HG02981 (cell line): ENCODE results near the gene HOXD12.

Experiments used
- ATAC-seq: cut with Tn5 transposase; IDR thresholded peaks from one replicate; pipeline ENCODE4 v1.9.1; 2021; ENCODE audit warnings: mild to moderate bottlenecking, moderate library complexity; ENCODE audit not compliant: unreplicated experiment

The HOXD12 gene

DNA sequence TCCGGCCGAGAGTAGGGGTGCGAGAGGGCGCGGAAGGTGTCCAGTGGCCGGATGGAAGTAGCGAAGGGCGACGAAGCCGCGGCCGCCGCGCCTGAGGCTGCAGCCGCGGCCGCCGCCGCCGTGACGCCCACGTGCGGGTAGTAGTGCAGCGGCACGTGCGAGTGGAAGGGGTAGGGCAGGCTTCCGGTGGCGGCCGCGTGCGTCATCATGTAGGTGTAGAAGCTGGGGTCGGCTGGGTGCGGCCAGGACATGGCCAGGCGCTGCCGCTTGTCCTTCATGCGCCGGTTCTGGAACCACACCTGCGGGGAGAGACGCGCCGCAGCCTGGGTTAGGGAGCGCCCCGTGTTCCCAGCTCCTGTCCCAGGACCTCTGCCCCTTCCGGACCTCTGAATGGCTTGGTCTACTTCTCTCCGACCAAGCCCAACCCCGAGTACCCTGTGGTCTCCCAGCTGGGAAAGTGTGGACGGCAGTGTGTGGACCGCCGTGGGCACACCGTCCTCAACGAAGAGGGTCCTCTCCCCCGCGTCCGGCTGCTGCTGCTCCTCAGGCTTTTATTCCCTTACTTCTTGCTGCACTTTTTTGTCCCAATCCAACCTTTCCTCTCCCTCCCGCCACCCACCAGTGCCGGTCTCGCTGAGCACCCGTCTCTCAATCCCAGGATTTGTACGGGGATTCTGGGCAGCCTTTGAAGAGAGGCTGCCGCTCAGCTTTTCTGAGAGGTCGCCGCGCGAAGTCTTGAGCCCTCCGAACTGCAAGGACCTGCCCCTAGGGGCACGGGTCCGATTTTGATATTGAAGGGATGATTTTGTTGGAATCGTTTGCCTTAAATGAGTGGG is 18.8 kb upstream of the HOXD12 start:
- no peak for ATAC-seq

DNA sequence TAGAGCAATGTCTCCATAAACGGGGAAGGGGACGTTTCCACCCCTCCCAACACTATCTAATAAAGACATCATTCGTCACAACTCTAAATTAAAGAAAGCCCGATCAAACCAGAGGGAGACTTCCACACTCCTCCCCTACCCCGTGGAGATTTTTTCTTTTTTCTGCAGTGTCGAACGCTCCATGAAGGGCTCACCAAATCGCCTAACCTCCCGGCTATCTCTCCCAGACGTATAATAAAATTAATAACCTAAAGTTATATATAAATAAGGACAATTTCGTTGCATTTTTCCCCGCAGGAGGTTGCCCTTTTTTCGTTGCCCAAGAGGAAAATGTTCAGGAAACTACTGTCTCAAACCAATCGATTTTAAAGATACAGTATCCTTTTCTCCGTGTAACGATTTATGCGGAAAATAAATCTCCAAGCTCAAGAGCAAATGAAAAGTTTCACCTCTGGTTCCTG is 18.2 kb upstream of the HOXD12 start:
- ATAC-seq = no peak

DNA sequence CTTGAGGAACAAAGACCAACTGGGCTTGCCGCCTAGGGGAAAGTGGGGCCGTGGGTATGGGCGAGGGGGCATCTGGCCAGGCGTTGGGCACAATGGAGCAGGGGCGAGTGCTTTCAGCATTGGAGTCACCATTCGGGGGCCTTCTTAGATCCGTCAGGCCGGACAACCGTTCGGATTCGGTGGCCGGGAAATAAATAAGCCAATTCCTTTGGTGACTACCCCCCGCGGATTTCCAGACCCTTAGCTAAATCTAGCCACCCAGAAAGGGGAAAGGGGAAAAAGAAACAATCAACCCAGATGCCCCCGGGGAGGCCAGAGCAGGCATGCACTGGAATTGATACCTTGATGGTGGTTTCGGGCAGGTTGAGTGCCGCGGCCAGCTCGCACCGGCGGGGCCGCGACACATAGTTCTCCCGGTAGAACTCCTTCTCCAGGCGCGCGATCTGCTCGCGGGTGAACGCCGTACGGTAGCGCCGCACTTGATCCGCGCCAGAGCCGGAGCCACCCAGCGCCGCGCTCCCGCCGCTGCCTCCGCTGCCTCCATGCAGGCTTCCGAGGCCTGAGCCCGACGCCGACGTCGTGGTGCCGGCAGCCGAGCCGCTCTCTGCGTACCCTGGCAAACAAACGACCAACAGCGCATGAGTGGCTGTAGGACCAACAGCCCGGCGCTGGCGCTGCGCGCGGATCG is 17.6 kb upstream of the HOXD12 start:
- ATAC-seq = no peak

DNA sequence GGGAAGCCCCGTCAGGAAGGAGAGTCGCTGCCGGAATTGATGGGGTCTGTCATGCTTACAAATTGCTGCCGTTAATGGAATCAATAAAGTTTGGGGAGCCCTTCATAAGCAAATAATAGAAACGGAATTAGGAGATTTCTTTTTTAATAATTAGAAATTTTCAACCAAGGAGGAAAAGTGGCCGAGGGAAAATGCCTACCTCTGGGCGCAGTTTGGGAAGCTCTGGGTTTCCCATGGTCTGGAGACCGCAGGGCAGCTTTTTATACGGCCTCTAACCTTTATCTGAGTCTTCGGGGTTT is 17.1 kb upstream of the HOXD12 start:
- ATAC-seq = no peak

DNA sequence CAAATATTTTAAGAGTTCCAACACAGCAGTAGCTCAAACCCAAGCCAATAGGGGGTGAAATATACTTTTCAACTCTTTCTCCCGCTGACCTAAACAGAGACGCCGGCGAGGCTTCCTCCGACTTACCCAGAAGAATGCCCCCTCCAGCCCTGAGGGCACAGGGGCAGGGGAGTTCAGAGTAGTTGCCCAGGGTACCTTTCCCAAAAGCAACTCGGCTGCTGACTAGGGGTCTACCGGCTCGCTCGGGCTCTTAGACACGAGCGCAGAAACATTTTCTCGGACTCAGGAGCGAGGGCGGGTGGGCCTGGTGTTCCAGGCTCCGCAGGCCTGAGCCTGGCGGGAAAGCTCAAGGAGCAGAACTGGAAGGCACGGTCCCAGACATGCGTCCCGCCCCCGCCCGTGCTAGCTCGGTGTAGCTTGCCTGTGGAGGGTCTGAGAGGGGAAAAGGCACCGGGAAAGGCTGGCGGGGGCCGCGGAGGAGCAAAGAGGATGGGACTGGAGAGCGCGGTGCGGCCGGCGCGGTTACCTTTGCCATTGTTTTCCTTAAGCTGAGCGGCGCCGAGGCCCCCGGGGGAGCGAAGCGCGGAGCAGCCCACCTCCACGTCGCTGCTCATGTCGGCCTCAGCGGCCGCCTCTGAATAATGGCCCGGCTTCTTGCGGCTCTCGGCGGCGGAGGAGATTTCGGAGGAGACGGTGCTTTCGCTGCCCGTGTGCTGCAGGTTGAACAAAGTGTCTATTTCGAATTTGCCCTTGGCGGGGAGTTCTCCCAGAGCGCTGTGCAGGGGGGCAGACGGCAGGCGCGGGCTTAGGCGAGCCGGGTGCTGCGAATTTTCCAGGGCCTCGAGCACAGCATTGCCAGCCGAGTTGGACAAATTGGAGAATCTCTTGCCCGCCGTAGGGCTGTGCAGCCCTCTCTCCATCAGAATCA is 16.5 kb upstream of the HOXD12 start:
- no peak for ATAC-seq

DNA sequence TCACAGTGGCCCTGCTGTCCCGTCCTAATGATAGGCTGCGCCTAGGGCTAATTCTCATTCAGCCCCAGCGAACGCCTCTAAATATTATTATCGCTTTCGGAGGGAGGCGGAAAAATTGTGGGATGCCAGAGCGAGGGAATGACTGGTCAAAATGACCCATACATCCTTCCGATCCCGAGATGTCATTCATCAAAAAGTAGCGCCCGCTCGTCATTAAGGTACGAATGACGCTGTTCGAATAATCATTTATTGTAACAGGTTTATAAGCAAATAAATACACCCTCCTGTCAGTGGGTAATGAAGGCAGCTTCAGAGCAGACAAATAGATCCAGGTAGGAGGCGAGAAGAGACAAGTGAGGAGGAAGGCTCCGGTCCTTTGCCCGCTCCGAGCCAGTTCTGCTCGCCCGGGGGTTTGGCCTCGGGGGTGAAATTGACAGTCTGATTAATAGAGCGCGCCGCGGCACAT is 15.8 kb upstream of the HOXD12 start, which contains the start of gene EVX2:
TSS of gene EVX2 (minus strand) at position 167 of the 466 bp plus-strand sequence. CDS start 186 bp downstream, outside the sequence.
- ATAC-seq = no peak

DNA sequence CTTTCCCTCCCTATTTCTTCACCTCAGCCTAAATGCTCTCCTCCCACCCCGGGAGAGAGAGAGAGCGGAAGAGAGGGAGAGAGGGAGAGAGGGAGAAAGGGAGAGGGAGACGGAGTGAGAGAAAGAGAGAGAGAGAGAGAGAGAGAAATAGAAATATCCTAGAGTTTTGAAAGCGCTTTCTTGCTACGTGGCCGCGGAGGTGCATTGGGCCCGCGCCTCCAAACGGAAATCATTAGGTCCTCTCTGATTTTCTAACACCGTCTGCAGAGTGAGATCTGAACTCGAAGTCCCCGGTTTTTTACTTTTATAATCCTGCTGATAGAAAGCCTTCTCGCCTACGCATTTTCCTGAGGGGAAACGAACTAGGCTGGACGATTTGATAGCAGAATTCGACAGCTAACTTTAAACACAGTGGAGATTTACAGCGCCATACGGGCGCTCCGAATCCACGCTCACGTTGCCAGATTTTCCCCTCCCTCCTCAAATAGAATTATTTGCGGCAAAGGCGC is 14.9 kb upstream of the HOXD12 start:
- ATAC-seq = no peak

DNA sequence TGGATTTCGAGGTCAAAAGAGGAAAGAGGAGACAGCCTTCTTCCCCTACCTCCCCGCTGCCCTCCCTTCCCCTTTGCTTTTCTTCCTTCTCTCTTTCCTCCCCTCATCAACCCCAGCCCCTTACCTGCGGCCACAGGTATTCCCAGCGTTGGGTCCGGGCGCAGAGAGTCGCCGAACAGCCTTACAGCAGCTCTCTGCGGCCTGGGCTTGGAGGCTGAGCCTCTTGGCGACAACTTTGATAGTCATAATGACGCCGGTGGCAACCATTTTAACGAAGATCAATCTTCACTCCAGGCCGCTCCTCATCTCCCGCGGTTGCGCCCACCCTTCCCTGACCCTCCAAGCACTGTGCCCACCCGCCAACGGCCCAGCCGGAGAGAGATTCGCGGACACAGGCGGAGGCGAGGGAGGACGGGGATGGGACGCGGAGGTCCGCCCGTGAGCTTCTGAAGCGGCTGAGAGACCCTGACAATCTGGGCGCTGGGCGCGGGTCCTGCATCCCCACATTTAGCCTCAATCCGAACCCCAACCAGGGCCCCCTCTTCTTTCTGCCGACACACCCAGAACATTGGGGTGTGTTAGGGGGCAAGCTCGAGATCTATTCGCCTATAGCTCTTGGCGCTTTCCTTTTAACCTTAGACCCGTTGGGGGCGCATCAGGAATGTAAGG is 14.3 kb upstream of the HOXD12 start:
- no peak for ATAC-seq

DNA sequence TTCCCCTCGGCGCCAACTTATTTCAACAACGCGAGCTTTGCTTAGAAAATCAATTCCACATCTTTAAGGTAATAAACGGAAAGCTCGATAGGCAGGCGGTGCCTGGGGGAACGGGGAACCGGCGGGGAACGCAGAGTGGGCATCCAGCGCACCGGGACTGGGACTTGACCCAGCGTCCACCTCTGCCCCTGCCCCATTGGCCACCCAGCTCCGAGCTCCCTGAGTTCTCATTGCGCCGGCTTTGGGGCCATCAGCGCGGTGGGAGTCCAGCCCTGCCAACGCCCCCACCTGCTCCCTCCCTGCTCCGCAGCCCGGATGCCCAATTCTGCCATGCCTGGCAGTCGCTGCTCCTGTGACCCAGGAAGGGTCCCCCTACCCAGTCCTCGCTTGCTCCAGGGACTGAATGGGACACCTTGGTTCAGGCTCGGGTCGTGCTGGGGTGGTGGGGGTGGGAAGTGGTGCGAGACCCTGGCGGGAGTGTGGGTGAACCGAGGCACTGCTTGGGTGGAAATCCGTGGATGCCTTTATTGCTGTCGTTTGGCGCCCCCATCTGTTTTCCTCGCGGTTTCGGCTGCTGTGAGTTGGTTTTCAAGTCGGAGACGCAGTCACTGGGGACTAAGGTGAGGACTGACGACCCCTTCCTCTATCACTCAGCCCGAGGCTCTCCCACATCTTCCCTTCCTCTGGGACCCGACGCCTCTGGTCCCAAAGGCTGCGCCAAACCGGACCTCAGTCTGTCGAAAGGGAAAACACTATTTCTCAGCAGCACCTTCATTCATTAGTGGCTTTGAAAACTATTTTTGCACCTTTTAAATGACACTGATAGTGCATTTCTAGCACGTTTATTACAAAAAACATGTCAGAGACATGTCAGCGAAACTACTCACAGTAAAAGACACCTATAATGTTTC is 13.5 kb upstream of the HOXD12 start:
- ATAC-seq = no peak

DNA sequence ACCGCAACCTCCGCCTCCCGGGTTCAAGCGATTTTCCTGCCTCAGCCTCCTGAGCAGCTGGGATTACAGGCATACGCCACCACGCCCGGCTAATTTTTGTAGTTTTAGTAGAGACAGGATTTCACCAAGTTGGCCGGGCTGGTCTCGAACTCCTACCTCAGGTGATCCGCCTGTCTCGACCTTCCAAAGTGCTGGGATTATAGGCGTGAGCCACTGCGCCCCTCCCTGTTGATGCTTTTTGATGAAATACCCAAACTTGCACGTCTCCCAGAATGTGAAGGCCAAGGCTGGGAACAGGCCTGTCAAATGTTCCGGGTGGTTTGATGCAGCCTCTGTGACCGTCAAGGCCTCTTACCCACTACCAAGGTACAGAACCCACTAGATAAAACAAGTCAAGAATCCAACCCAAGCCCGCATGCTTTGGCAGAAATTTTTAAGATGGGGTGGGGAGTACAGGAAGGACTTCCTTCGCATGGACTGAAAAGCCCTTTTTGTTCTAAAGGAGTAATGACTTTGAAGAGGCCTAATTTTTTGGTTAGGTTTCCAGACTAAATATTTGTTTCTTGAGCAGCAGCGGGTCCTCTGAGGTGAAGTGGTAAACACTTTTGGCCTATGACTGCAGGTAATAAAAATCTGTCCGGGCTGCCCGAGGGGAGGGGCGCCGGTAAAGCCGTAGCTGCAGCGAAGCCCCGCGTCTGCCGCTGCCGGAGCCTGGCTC is 12.1 kb upstream of the HOXD12 start:
- no peak for ATAC-seq

DNA sequence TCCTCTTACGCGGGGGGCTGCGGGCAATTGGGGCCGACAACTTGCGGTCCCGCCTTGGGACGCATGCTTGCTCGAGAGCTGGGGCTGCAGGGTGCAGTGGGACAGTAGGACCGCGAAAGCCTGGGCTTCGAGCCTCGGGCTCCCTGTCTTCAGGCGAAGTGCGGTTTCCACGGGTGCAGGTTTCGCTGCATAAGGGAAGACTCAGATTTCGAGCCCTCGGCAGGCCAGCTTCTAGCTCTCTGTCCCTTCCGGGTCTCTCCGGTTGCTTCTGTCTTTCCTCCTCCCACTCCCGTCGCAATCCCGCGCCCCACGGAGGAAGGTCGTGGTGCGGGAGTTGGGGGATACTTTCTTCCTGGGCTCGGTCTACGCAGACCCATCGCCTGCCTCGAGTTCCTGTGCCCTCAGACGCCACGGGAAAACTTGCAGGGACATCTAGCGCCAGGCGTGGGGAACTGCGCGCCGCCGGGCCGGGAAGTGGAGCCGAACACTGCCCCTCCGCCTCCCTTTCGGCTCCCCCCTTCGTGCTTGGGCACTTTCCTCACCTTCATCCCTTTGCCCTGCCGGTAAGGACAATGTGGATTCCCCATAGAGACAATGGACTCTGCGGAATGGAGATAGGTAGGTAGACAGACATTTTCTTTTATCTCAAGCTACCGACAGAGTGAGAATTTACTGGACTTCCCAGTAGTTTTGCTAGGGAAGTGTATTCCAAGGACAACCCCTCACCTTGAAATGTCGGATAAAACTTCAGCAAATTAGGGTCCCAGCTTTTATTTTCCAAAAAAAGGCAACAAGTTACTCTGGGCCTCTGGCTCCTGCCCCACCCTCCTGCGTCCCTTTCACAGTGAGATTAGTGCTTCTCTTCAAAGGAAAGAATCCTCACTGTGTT is 11.3 kb upstream of the HOXD12 start:
- ATAC-seq = no peak

DNA sequence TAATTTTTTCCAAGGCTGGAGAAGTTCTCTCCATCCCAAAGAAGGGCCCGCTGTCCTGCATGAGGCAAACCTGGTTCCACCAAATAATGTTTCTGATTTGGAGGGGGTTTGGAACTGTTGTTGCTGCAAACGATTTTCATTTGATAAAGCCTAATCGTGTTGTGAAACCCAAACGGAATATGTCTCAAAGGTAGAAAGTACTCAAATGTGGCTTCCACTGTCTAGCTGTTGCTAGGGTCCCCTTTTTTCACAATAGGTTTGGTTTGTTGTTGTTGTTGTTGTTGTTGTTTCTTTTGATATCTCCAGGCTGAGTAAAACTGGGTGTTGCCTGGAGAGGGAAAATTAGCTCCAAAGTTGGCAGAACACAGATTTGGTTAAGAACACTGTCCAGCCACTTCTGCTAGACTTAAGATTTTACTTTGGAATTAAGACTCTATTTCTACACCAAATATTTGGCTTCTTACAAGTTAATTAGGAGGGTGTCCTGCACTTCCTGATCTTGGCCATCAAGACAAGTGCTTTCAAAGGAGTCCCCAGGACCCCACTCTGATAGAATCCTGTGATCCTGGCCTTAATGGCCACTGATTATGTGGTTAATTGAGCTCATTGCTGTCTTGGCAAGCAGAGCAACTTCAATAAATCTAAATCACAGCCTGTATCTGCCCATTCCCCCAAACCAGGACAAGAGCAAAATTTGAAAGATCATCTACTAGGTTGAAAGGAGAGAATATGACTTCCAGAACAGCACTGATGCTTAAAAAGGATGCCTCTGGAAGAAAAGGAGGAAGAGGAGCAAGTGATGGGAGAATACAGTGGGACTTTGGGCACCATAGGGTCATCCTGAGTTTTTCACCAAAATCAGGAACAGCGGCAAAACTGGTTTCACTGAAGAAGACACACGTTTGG is 10.4 kb upstream of the HOXD12 start:
- no peak for ATAC-seq

DNA sequence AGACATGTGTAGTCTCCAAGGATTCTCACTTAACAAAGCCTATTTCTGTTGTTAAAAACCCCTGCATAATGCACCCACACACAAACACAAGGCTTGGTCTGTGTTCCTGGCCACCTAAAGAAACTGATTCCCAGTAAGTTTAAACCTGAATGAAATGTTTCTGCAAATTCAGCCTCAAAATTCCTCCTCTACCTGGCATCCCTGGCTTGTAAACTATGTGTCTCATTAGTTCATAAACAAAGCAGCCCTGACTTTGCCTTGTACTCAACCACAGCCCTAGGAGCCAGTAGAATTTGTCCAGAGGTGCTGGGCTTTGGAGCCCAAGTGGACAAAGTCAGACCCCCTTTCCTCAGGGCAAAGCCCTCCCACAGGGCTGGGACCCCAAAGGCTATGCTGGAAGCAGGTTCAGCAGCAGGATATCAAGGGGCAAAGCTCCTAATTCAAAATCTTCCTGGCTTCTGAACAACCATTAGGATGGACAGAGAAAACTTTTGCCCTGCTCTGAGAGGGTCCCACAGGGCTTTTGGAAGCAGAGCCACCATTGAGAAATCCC is 9.7 kb upstream of the HOXD12 start:
- ATAC-seq = no peak

DNA sequence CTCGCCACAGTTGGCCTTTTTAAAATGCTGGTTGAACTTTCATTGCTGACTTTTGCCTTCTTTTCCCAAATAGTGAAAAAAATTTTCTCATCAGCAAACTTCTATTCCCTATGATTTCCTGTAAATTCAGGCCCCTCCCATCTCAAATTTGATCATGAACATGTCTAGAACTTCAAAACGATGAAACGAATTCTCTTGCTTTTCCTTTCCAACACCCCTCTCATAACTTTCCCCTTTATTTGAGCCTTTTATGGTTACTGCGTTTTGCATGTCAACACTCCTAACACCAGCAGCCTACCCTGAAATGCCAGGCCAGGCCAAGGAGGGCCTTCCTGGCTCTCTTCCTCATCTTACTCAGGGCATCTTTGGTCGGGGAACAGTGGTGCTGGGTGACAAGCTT is 8.7 kb upstream of the HOXD12 start:
- ATAC-seq = no peak

DNA sequence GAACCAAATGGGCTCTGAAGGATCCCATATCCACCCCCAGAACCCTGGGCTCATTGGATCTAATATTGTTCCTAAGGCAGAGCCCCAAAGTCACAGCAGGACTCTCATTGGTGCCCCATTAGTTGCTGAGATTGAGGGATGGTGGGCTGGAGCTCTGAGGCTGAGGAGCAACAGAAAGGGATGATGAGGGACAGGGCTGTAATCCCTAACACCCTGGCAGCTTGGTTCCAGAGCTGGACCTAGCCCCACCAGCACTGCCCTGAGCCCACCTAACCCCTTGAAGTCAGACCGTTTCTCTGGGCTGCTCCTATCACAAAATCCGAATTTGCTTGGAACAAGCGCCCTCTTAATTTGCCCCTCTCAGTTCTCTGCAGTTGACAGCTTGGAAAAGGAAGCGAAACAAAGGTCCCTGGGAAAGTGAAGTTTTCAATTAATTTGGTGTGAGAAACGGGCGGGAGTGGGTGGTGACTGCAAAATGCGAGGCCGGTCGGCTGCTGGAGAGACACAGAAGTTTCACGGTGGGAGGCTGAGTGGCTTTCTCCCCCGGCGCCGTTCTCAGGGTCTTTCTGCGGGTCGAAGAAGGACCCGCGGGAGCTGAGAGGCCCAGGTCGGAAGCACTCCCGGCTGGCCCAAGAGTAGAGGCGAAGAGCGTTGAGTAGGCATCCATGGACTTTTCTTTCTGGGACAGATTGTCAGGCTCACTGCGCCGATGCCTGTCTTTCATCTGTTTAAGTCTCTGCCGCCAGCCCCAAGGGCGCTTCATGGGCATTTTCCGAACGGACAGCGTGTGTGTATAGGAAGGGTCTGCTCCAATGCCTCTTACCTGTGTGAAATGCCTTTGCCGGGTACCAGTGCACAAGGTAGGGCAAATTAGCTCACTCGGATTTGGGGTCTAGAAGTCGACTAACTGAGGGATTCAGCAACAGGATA is 8.0 kb upstream of the HOXD12 start:
- no peak for ATAC-seq
